ENCODE results near the gene B3GALT2. TPM values are rescaled to one million over a fixed set of nuclear protein-coding genes. Genes with fewer than 3 reads are reported as not detected.

The B3GALT2 gene
- total RNA-seq, 1 donor from 2014 or later: 0.79 TPM

DNA sequence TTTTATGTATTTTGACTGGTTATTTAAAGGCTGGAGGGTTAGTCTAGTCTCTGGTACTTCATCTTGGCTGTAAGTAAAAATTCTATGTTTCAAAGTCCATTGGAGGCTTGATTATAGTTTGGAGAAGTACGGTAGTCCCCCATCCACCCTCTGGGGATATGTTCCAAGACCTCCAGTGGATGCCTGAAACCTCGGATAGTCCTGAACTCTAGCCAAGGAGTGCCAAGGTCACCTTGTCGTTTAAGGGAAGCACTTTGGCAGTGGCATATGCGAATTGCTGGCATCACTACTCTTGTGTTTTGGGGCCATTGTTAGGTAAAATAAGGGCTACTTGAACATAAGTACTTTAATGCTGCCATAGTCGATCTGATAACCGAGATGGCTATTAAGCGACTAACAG, 46.2 kb downstream of the B3GALT2 start:
- H3K27ac Mint-ChIP-seq: no peak overlapping the region

GRCh38 chr1:193131266-193131860, 55.0 kb downstream of the B3GALT2 start:
- DNase-seq (ENCODE audit: low spot score, unreplicated experiment): no peak
- H3K27me3 Mint-ChIP-seq: no peaks in the 10 kb centered on the region
- H3K4me1 Mint-ChIP-seq (ENCODE audit: low read depth): no peaks in the 10 kb centered on the region
- H3K36me3 Mint-ChIP-seq (ENCODE audit: insufficient read depth): peaks cover 34% of the 10 kb centered on the region
- no peak overlapping the region for H3K4me3 Mint-ChIP-seq (ENCODE audit: low read depth)
- no peaks in the 10 kb centered on the region for H3K9me3 Mint-ChIP-seq (ENCODE audit: low read depth)
- H3K27ac Mint-ChIP-seq: no peak overlapping the region
- TF ChIP-seq, protein P1, sequence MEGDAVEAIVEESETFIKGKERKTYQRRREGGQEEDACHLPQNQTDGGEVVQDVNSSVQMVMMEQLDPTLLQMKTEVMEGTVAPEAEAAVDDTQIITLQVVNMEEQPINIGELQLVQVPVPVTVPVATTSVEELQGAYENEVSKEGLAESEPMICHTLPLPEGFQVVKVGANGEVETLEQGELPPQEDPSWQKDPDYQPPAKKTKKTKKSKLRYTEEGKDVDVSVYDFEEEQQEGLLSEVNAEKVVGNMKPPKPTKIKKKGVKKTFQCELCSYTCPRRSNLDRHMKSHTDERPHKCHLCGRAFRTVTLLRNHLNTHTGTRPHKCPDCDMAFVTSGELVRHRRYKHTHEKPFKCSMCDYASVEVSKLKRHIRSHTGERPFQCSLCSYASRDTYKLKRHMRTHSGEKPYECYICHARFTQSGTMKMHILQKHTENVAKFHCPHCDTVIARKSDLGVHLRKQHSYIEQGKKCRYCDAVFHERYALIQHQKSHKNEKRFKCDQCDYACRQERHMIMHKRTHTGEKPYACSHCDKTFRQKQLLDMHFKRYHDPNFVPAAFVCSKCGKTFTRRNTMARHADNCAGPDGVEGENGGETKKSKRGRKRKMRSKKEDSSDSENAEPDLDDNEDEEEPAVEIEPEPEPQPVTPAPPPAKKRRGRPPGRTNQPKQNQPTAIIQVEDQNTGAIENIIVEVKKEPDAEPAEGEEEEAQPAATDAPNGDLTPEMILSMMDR (IDR thresholded peaks at IDR 0.05; ENCODE audit: unreplicated experiment): no peak

More for the DNA sequence above, 46.2 kb downstream of the B3GALT2 start:
- no peaks in the 10 kb centered on the region for H3K9me3 Mint-ChIP-seq (ENCODE audit: low read depth)
- DNase-seq (ENCODE audit: low spot score, unreplicated experiment): no peak
- TF ChIP-seq, protein P1 (IDR thresholded peaks at IDR 0.05; ENCODE audit: unreplicated experiment): no peak
- H3K36me3 Mint-ChIP-seq (ENCODE audit: insufficient read depth): peaks cover 27% of the 10 kb centered on the region
- H3K4me3 Mint-ChIP-seq (ENCODE audit: low read depth): no peak overlapping the region
- H3K27me3 Mint-ChIP-seq: no peaks in the 10 kb centered on the region
- H3K4me1 Mint-ChIP-seq (ENCODE audit: low read depth): no peaks in the 10 kb centered on the region

Small RNAs within 50 kb of the gene (microRNA-seq; reads per million reads assigned to microRNA genes)
- 2.4 reads per million for gene MIR1278 (ENCODE audit: borderline number of aligned reads, unreplicated experiment)

Other genes with a start within 250 kb of the B3GALT2 start
- gene UCHL5, start 127.3 kb downstream of the B3GALT2 start, total RNA-seq: 25.3 and 28.5 TPM in 2 replicates
- gene RO60, start 127.0 kb downstream of the B3GALT2 start, total RNA-seq: 87.8 and 92.4 TPM in 2 replicates
- gene GLRX2, start 81.2 kb downstream of the B3GALT2 start, total RNA-seq: 8.5 TPM in 2 replicates
- gene CDC73, start 64.6 kb downstream of the B3GALT2 start, total RNA-seq: 62.7 and 64.0 TPM in 2 replicates